K562 (cell line): ENCODE measurements around the gene PTPRT. TPM values are rescaled to one million over a fixed set of nuclear protein-coding genes. Genes with fewer than 3 reads are reported as not detected.

Experiments used
- ATAC-seq: fragments of 200-7000 bp; cut with Tn5 transposase; 3 replicates; pipeline ENCODE4 v1.9.1; 2020; ENCODE audit warnings: moderate library complexity
- BruUV-seq: library from RNA; stranded (reverse); fragments of 400-500 nt; replicated peaks from 2 replicates; lab custom pipeline; 2021; lab: Mats Ljungman, UMichigan
- CTCF ChIA-PET: fragments of 300-600 bp; formaldehyde crosslinking; extraction: SDS; loops from one replicate; lab custom pipeline; 2021; ENCODE audit warnings: low intra/inter-chr PET ratio; lab: Yijun Ruan, JAX
- POLR2A ChIA-PET: fragments of 300-600, 350-650 bp; sonication (Branson Sonifier 250); formaldehyde crosslinking; extraction: SDS; loops from one replicate; lab custom pipeline; 2021; ENCODE audit warnings: antibody characterized with exemption, inconsistent platforms; lab: Yijun Ruan, JAX
- DNase-seq, 4 experiments: peaks; one replicate each; pipeline versions ENCODE4 v3.0.0 to v3.0.0-alpha.2; 2011 to 2018; ENCODE audit warnings: low spot score in 3 of 4, mixed read lengths in 3 of 4; ENCODE audit errors: extremely low read depth in 1 of 4
- FAIRE-seq: peaks from 2 replicates; lab custom pipeline; 2011; peaks lifted over from hg19 to GRCh38; lab: Jason Lieb, UNC
- H2AFZ ChIP-seq: 2 replicates; pipeline ENCODE4 v1.6.0; 2011; ENCODE audit warnings: low read depth, low read length, control low read depth, inconsistent platforms
- H3K27ac ChIP-seq: fragments of 200-600 bp; 3 replicates; pipeline ENCODE4 v1.8.0; 2011; ENCODE audit warnings: low read depth, mild to moderate bottlenecking, control low read depth, inconsistent platforms, low read length, moderate library complexity, mixed read lengths; ENCODE audit errors: extremely low read depth
- H3K27me3 ChIP-seq, 2 experiments: fragments of 300-600 bp in 1 of 2; 2 replicates in 1 of 2; 3 replicates in 1 of 2; pipeline versions ENCODE4 v1.6.0 to v1.8.0; 2011; ENCODE audit warnings: inconsistent platforms in 2 of 2, low read length in 2 of 2, mild to moderate bottlenecking in 1 of 2, mixed read lengths in 1 of 2, moderate library complexity in 1 of 2; ENCODE audit not compliant: control insufficient read depth in 2 of 2, insufficient read depth in 2 of 2
- H3K36me3 ChIP-seq: fragments of 300-600 bp; 3 replicates; pipeline ENCODE4 v1.8.0; 2011; ENCODE audit warnings: mild to moderate bottlenecking, low read length, inconsistent platforms; ENCODE audit not compliant: control insufficient read depth, insufficient read depth
- H3K4me1 ChIP-seq, 2 experiments: fragments of 200-600 bp in 1 of 2; replicated peaks in 1 of 2; 2 replicates in 1 of 2; 3 replicates in 1 of 2; pipeline versions ENCODE4 v1.5.1 to v1.8.0; 2011; ENCODE audit warnings: inconsistent platforms in 2 of 2, low read length in 2 of 2, mild to moderate bottlenecking in 1 of 2, mixed read lengths in 1 of 2, moderate library complexity in 1 of 2; ENCODE audit not compliant: control insufficient read depth in 2 of 2, insufficient read depth in 2 of 2
- H3K4me2 ChIP-seq: 2 replicates; pipeline ENCODE4 v1.6.1; 2011; ENCODE audit warnings: low read length, control low read depth, inconsistent platforms, mixed read lengths; ENCODE audit not compliant: insufficient read depth
- H3K4me3 ChIP-seq: fragments of 200-600 bp; sonication (generic), shearing (Covaris generic); 2 replicates; pipeline ENCODE4 v1.5.1; 2016; ENCODE audit warnings: control low read depth, inconsistent platforms
- H3K79me2 ChIP-seq: fragments of 200-600 bp; 3 replicates; pipeline ENCODE4 v1.8.0; 2011; ENCODE audit warnings: low read length, inconsistent platforms; ENCODE audit not compliant: control insufficient read depth, insufficient read depth
- H3K9ac ChIP-seq, 2 experiments: 2 replicates each; pipeline versions ENCODE4 v1.6.0 to v1.6.1; 2011; ENCODE audit warnings: low read depth in 2 of 2, low read length in 2 of 2, control low read depth in 1 of 2, inconsistent platforms in 1 of 2, mild to moderate bottlenecking in 1 of 2, mixed read lengths in 1 of 2; ENCODE audit not compliant: insufficient read depth in 1 of 2
- H3K9me1 ChIP-seq: one replicate; pipeline ENCODE4 v1.6.0; 2011; ENCODE audit warnings: inconsistent platforms, mild to moderate bottlenecking, low read length, moderate library complexity; ENCODE audit not compliant: control insufficient read depth, insufficient read depth
- H3K9me3 ChIP-seq: replicated peaks from 2 replicates; pipeline ENCODE4 v1.5.1; 2011; ENCODE audit warnings: low read depth, low read length, inconsistent platforms; ENCODE audit not compliant: control insufficient read depth, insufficient read depth
- H4K20me1 ChIP-seq: replicated peaks from 2 replicates; pipeline ENCODE4 v1.6.1; 2011; ENCODE audit warnings: low read length, inconsistent platforms, mixed read lengths; ENCODE audit not compliant: control insufficient read depth, insufficient read depth
- BRF2 ChIP-seq: IDR thresholded peaks from 3 replicates; pipeline ENCODE4 v1.6.1; 2011; ENCODE audit warnings: borderline replicate concordance, mild to moderate bottlenecking; ENCODE audit not compliant: insufficient read length, insufficient read depth
- ELF4 ChIP-seq: fragments of 450-650 bp; formaldehyde crosslinking; IDR thresholded peaks from 2 replicates; pipeline ENCODE4 v1.4.0; 2022; ENCODE audit warnings: missing genetic modification characterization
- FOXJ2 ChIP-seq: fragments of 200-800 bp; sonication (Bioruptor generic); IDR thresholded peaks from 2 replicates; pipeline ENCODE4 v1.6.1; 2016; ENCODE audit warnings: missing genetic modification characterization, missing compliant biosample characterization
- GMEB1 ChIP-seq: fragments of 250-450 bp; sonication (Bioruptor Pico); IDR thresholded peaks from 2 replicates; pipeline ENCODE4 v1.4.0; 2020; ENCODE audit warnings: mild to moderate bottlenecking
- GTF3C2 ChIP-seq: IDR thresholded peaks from 3 replicates; pipeline ENCODE4 v1.6.1; 2011; ENCODE audit warnings: borderline replicate concordance, mild to moderate bottlenecking, moderate library complexity; ENCODE audit not compliant: insufficient read length; ENCODE audit errors: extremely low read depth
- MBD2 ChIP-seq: sonication (generic); IDR thresholded peaks from 2 replicates; pipeline ENCODE4 v1.6.1; 2016; ENCODE audit warnings: low read depth, borderline replicate concordance
- PHF20 ChIP-seq: fragments of 450-650 bp; IDR thresholded peaks from 2 replicates; pipeline ENCODE4 v1.6.1; 2018; ENCODE audit not compliant: partially characterized antibody
- TFAM ChIP-seq: fragments of 250-450 bp; sonication (Bioruptor Pico); conservative IDR thresholded peaks from 2 replicates; pipeline ENCODE4 v1.5.0; 2021; ENCODE audit warnings: mild to moderate bottlenecking, moderate library complexity
- ZKSCAN3 ChIP-seq: fragments of 250-450 bp; sonication (Bioruptor Pico); IDR thresholded peaks from 2 replicates; pipeline ENCODE4 v1.4.0; 2020
- ZNF408 ChIP-seq: fragments of 250-450 bp; sonication (Bioruptor Pico); IDR thresholded peaks from 2 replicates; pipeline ENCODE4 v1.4.0; 2020; ENCODE audit warnings: low read depth, mild to moderate bottlenecking, moderate library complexity
- ZNF445 ChIP-seq: fragments of 250-450 bp; sonication (Bioruptor Pico); IDR thresholded peaks from 2 replicates; pipeline ENCODE4 v1.4.0; 2020; ENCODE audit warnings: low read depth, mild to moderate bottlenecking, moderate library complexity
- ZNF639 ChIP-seq, 2 experiments: fragments of 200-800 bp in 1 of 2; sonication (Bioruptor generic) in 1 of 2; sonication (generic) in 1 of 2; formaldehyde crosslinking in 1 of 2; IDR thresholded peaks in 1 of 2; conservative IDR thresholded peaks in 1 of 2; 2 replicates each; pipeline versions ENCODE4 v1.5.0 to v1.6.1; 2016 to 2020; ENCODE audit warnings: missing compliant biosample characterization in 1 of 2, missing genetic modification characterization in 1 of 2, missing genetic modification reagents in 1 of 2
- ZSCAN29 ChIP-seq: fragments of 450-650 bp; IDR thresholded peaks from 2 replicates; pipeline ENCODE4 v1.6.1; 2017
- WGBS: fragments of 100-300 bp; shearing (Covaris generic); methylation state at CpG from one replicate; pipeline ENCODE4 v1.1.6; 2016; ENCODE audit warnings: low coverage, mixed read lengths; ENCODE audit not compliant: insufficient coverage; ENCODE audit errors: missing lambda C conversion rate; 5-methylcytosine and 5-hydroxymethylcytosine counted together
- in situ Hi-C: fragments of 300-500 bp; cut with MboI; formaldehyde crosslinking; loops from 4 replicates; pipeline ENCODE4 v1.15.0; 2018; ENCODE audit warnings: inconsistent platforms, mixed read lengths
- intact Hi-C: fragments of 100-400 bp; cut with micrococcal nuclease; formaldehyde crosslinking; loops from 2 replicates; pipeline ENCODE4 v1.14.2; 2022
- polyA plus RNA-seq, 8 experiments: library from polyadenylated mRNA; depleted of rRNA in 4 of 8; stranded (reverse) in 5 of 8; unstranded in 3 of 8; fragments of >200 nt; fragmentation: Nextera tagmentation in 2 of 8; fragmentation: Illumina TruSeq in 1 of 8; extraction: Ambion mirVana in 2 of 8; extraction: Trizol in 1 of 8; gene quantifications; 2 replicates each; pipeline versions ENCODE4 v1.2.1 to v1.2.3, GENCODE V29; 2011 to 2014; ENCODE audit warnings: inconsistent platforms in 1 of 8, missing spikeins in 1 of 8
- total RNA-seq, 7 experiments: library from RNA; depleted of rRNA in 6 of 7; stranded (reverse); fragments of >200 nt in 6 of 7; fragmentation: Illumina TruSeq in 2 of 7; extraction: Trizol in 2 of 7; gene quantifications; 2 replicates each; pipeline versions ENCODE4 v1.2.1 to v1.2.3, GENCODE V29; 2011 to 2021; ENCODE audit warnings: low replicate concordance in 1 of 7

The PTPRT gene
- total and polyA plus RNA-seq, 9 of the 15 experiments (the other 6 are each of a cell fraction or from before 2014, with no cell fraction given): not detected

GRCh38 chr20:42763015-42763414, 426.7 kb downstream of the PTPRT start (continued):
- TF ChIP-seq ZNF408: no peak

GRCh38 chr20:42756991-42757390, 432.7 kb downstream of the PTPRT start:
- no peaks in the 10 kb centered on the region; a peak in 1 of 5 replicates for H3K27me3 ChIP-seq
- H3K4me2 ChIP-seq: no peak overlapping the region
- H2AFZ ChIP-seq: no peak overlapping the region
- H3K79me2 ChIP-seq: no peaks in the 10 kb centered on the region
- no peaks in the 10 kb centered on the region for H3K36me3 ChIP-seq
- no peak overlapping the region for H3K4me3 ChIP-seq
- DNase-seq (no peak), FAIRE-seq (no peak), ATAC-seq (no peak)
- in situ Hi-C loops: no loop called here
- H3K4me1 ChIP-seq: no peaks in the 10 kb centered on the region
- H3K27ac ChIP-seq: no peak overlapping the region
- POLR2A ChIA-PET: no interaction called here
- intact Hi-C loops: no loop called here
- no peak overlapping the region for H3K9ac ChIP-seq
- WGBS: 0% methylated on average over 1 of the region's 1 CpG
- H4K20me1 ChIP-seq: no peaks in the 10 kb centered on the region
- CTCF ChIA-PET: no interaction called here
- H3K9me1 ChIP-seq: no peaks in the 10 kb centered on the region
- no peaks in the 10 kb centered on the region for H3K9me3 ChIP-seq
- no TSS peak for BruUV-seq
- TF ChIP-seq GMEB1 (CRISPR knock-in tag) (no peak), ZSCAN29 (no peak), ZKSCAN3 (CRISPR knock-in tag) (no peak), ZNF639 (CRISPR knock-in tag; conservative IDR thresholded peaks at IDR 0.05 in 1 of 2, IDR thresholded peaks at IDR 0.05 in 1 of 2) (no peak), ELF4 (CRISPR knock-in tag) (no peak), TFAM (CRISPR knock-in tag) (no peak), PHF20 (no peak), BRF2 (no peak), GTF3C2 (no peak), ZNF445 (CRISPR knock-in tag) (no peak), FOXJ2 (tag) (no peak), MBD2 (no peak)
